ENCODE measurements around the gene IL22RA1.

DNA sequence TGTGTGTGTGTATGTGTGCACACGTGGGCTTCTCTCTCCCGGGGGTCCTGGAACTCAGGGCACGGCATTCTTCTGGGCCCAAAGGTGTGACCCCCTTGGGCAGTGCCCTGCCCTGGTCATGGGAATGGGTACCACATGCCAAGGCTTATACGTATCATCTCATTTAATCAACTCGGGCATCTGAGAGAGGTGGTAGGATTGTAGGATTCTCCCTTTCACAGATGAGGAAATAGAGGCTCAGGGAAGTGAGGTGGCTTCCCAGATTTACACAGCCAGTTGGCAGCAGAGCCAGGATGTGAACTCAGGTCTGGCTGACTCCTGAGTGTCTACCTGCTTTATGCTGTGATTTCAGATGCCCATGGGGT, 46.2 kb downstream of the IL22RA1 start:
- TF ChIP-seq BHLHE40 (IDR thresholded peaks at IDR 0.05; ENCODE audit: low read depth, low read length) (no peak), POLR2A (IDR thresholded peaks at IDR 0.05; ENCODE audit: low read length) (no peak), CEBPB (IDR thresholded peaks at IDR 0.05) (no peak), POLR2AphosphoS2 (conservative IDR thresholded peaks at IDR 0.05; ENCODE audit: low read length) (no peak), FOSB (CRISPR knock-in tag; IDR thresholded peaks at IDR 0.05) (no peak)
- TF ChIP-seq, protein P1, sequence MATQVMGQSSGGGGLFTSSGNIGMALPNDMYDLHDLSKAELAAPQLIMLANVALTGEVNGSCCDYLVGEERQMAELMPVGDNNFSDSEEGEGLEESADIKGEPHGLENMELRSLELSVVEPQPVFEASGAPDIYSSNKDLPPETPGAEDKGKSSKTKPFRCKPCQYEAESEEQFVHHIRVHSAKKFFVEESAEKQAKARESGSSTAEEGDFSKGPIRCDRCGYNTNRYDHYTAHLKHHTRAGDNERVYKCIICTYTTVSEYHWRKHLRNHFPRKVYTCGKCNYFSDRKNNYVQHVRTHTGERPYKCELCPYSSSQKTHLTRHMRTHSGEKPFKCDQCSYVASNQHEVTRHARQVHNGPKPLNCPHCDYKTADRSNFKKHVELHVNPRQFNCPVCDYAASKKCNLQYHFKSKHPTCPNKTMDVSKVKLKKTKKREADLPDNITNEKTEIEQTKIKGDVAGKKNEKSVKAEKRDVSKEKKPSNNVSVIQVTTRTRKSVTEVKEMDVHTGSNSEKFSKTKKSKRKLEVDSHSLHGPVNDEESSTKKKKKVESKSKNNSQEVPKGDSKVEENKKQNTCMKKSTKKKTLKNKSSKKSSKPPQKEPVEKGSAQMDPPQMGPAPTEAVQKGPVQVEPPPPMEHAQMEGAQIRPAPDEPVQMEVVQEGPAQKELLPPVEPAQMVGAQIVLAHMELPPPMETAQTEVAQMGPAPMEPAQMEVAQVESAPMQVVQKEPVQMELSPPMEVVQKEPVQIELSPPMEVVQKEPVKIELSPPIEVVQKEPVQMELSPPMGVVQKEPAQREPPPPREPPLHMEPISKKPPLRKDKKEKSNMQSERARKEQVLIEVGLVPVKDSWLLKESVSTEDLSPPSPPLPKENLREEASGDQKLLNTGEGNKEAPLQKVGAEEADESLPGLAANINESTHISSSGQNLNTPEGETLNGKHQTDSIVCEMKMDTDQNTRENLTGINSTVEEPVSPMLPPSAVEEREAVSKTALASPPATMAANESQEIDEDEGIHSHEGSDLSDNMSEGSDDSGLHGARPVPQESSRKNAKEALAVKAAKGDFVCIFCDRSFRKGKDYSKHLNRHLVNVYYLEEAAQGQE (IDR thresholded peaks at IDR 0.05): no peak

Data from A549 (cell line).